Prostate gland (tissue), 2 donors: ENCODE results near the gene TRMT2A. TPM values are rescaled to one million over a fixed set of nuclear protein-coding genes. Genes with fewer than 3 reads are reported as not detected.

ENCODE experiments used
- DNase-seq: peaks from one replicate; pipeline ENCODE4 v3.0.0-alpha.2; 2019; ENCODE audit warnings: low spot score
- H3K27ac ChIP-seq, 2 donors: fragments of 200-600 bp; sonication (generic); 2 replicates each; pipeline ENCODE4 v1.5.1; 2017 to 2019
- H3K27me3 ChIP-seq: fragments of 200-600 bp; sonication (generic); replicated peaks from 2 replicates; pipeline ENCODE4 v1.5.1; 2019; ENCODE audit not compliant: insufficient read depth
- H3K36me3 ChIP-seq, 2 donors: fragments of 200-600 bp; sonication (generic); 1 replicate in 1 of 2; 2 replicates in 1 of 2; pipeline versions ENCODE4 v1.5.1 to v1.8.1; 2017 to 2019
- H3K4me1 ChIP-seq: fragments of 200-600 bp; sonication (generic); replicated peaks from 2 replicates; pipeline ENCODE4 v1.5.1; 2019
- H3K4me3 ChIP-seq, 2 donors: fragments of 200-600 bp; sonication (generic); 2 replicates each; pipeline ENCODE4 v1.5.1; 2017 to 2019
- H3K9me3 ChIP-seq: fragments of 200-600 bp; sonication (generic); 2 replicates; pipeline ENCODE4 v1.5.1; 2017
- POLR2A ChIP-seq: fragments of 450-650 bp; IDR thresholded peaks from one replicate; pipeline ENCODE4 v1.6.1; 2016; ENCODE audit warnings: antibody characterized with exemption, mild to moderate bottlenecking
- POLR2AphosphoS5 ChIP-seq: sonication (generic); formaldehyde crosslinking; IDR thresholded peaks from one replicate; pipeline ENCODE4 v1.6.1; 2017; ENCODE audit warnings: antibody characterized with exemption
- WGBS: methylation state at CpG from one replicate; pipeline ENCODE4 v1.1.5; 2018; 5-methylcytosine and 5-hydroxymethylcytosine counted together
- intact Hi-C: fragments of 100-400 bp; cut with DNase I; formaldehyde crosslinking; loops from one replicate; pipeline ENCODE4 v1.14.2; 2022
- total RNA-seq, 2 donors: library from RNA; depleted of rRNA; stranded (reverse); fragments of >200 nt; gene quantifications; one replicate each; pipeline ENCODE4 v1.1.0, GENCODE V29; 2016
- TF ChIP-seq, protein P1 (sequence below), 4 experiments: fragments of 200-600 bp in 2 of 4; fragments of 450-650 bp in 2 of 4; sonication (generic) in 2 of 4; IDR thresholded peaks; 1 replicate in 3 of 4; 2 replicates in 1 of 4; pipeline ENCODE4 v1.5.1; 2016 to 2019; ENCODE audit warnings: antibody characterized with exemption in 4 of 4, mild to moderate bottlenecking in 2 of 4, moderate library complexity in 2 of 4

TRMT2A gene
- total RNA-seq, 2 donors from 2014 or later = 65.8 to 123 TPM

DNA sequence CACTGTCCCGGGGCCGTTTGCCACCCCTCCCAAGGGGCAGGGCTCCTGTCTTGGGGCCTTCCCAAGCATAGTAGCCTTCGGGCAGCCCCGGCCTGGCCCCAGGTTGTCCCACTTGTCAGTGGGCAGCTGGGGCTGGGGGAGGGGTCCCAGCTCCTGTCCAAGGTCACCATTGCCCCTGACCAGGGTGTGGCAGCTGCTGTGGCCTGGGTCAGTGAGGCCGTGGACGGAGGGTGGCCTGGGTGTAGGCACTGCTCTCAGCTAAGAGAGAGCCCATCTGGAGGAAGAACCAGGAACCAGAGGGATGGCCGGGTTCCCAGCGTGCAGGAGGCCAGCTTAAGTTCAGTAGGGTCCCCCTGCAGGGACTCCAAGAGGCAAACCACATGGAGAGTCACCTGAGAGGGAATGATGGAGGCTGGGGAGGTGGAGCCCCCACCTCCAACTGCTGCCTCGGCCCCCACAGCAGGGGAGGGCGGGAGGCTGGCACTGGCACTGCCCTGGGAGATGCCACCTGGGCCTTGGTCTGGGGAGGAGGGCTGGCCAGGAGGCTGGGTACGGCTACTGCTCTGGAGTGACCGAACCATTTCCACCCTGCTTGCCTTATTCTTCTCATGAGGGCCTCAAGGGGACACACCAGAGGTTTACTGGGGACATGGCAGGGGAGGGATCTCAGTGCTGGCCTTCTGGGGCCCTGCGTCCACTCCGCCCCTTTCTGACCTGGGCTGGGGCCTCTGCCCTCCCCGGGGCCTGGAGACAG is 40.6 kb upstream of the TRMT2A start:
- Histone ChIP-seq H3K9me3 (no peaks in the 10 kb centered on the region), H3K36me3 (no peaks in the 10 kb centered on the region), H3K4me3 (no peak overlapping the region), H3K27ac (no peak overlapping the region), H3K4me1 (no peaks in the 10 kb centered on the region), H3K27me3 (no peaks in the 10 kb centered on the region)
- intact Hi-C loops = loop anchor here (1.0 to 5.0 kb wide), 2 partner anchors 110 to 128 kb away; partner anchors contain the start of gene RTN4R
- DNase-seq = no peak
- TF ChIP-seq, protein P1, sequence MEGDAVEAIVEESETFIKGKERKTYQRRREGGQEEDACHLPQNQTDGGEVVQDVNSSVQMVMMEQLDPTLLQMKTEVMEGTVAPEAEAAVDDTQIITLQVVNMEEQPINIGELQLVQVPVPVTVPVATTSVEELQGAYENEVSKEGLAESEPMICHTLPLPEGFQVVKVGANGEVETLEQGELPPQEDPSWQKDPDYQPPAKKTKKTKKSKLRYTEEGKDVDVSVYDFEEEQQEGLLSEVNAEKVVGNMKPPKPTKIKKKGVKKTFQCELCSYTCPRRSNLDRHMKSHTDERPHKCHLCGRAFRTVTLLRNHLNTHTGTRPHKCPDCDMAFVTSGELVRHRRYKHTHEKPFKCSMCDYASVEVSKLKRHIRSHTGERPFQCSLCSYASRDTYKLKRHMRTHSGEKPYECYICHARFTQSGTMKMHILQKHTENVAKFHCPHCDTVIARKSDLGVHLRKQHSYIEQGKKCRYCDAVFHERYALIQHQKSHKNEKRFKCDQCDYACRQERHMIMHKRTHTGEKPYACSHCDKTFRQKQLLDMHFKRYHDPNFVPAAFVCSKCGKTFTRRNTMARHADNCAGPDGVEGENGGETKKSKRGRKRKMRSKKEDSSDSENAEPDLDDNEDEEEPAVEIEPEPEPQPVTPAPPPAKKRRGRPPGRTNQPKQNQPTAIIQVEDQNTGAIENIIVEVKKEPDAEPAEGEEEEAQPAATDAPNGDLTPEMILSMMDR (IDR thresholded peaks at IDR 0.05) = no peak
- TF ChIP-seq POLR2AphosphoS5 (no peak), POLR2A (no peak)
- 57% methylated on average over 13 of the region's 15 CpGs for WGBS

- Histone ChIP-seq H3K9me3 (no peaks in the 10 kb centered on the region), H3K27ac (no peak overlapping the region), H3K4me1 (no peaks in the 10 kb centered on the region), H3K27me3 (no peaks in the 10 kb centered on the region), H3K36me3 (no peaks in the 10 kb centered on the region), H3K4me3 (no peak overlapping the region)
- intact Hi-C loops = loop anchor here (1.0 to 5.0 kb wide), 2 partner anchors 110 to 128 kb away; partner anchors contain the start of gene RTN4R
- peak; percentile 83 for DNase-seq
- TF ChIP-seq, protein P1 (IDR thresholded peaks at IDR 0.05) = peak; percentile 99 to 100 (median 99)
- TF ChIP-seq POLR2A = peak; percentile 14
- peak; percentile 46 for TF ChIP-seq POLR2AphosphoS5
- 49% methylated on average over 17 of the region's 17 CpGs for WGBS
These were observed 39.8 kb upstream of the TRMT2A start for GRCh38 chr22:20156611-20157429.

DNA sequence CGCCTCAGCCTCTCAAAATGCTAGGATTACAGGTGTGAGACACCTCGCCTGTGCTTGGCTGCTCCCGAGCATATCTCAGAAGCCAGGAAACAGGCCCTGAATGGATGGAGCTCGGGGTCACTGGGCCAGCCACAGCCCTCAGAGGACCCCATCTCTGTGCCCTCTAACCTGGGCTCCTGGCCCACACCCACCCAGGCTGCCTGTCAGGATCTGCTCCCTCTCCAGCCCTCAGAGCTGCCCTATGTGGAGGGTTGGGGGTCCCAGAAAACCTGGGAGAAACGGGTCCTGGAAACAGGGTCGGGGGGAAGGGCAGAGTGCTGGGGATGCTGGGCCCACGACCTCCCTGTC is 39.0 kb upstream of the TRMT2A start:
- no peaks in the 10 kb centered on the region for H3K9me3 ChIP-seq
- TF ChIP-seq POLR2AphosphoS5 (no peak), POLR2A (no peak)
- TF ChIP-seq, protein P1 (IDR thresholded peaks at IDR 0.05) = no peak
- no peak overlapping the region for H3K4me3 ChIP-seq
- no peaks in the 10 kb centered on the region for H3K36me3 ChIP-seq
- 84% methylated on average over 7 of the region's 7 CpGs for WGBS
- DNase-seq = no peak
- H3K27me3 ChIP-seq = no peaks in the 10 kb centered on the region
- no peak overlapping the region for H3K27ac ChIP-seq
- no peaks in the 10 kb centered on the region for H3K4me1 ChIP-seq
- intact Hi-C loops = loop anchor here (5.0 kb wide), 1 partner anchor 111 kb away; the partner anchor contains the start of gene RTN4R

- Histone ChIP-seq H3K36me3 (no peaks in the 10 kb centered on the region), H3K27ac (no peak overlapping the region), H3K27me3 (no peaks in the 10 kb centered on the region), H3K4me3 (no peak overlapping the region), H3K4me1 (no peaks in the 10 kb centered on the region), H3K9me3 (no peaks in the 10 kb centered on the region)
- TF ChIP-seq, protein P1 (IDR thresholded peaks at IDR 0.05) = no peak
- no peak for DNase-seq
- WGBS = 77% methylated on average over 11 of the region's 30 CpGs
- intact Hi-C loops = loop anchor here (5.0 kb wide), 1 partner anchor 112 kb away; the partner anchor contains the start of gene RTN4R
These were observed 38.5 kb upstream of the TRMT2A start for GRCh38 chr22:20155330-20156041.
